Measurements from ENCODE around the gene TRMU. TPM values are rescaled to one million over a fixed set of nuclear protein-coding genes. Genes with fewer than 3 reads are reported as not detected.

TRMU gene
- total RNA-seq, 1 experiment from 2014 or later, result 90.1 TPM

DNA sequence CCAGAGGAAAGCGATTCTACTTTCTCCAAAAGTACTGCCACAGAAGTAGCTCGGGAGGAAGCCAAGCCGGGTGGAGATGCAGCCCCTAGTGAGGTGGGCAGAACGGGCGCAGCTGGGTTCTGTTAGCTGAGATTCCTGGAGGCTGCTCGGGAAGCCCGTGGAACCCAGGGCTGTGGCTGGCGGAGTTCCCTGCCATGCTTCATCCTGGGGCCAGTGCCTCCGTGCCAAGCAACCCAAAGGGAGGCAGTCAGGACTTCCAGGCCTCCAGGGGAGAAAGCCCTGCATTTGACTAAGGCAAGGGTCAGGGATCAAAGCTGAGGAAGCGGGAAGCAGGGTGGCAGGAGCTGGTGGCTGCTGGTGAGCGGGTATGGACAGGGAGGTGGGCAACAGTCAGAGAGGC, 6.7 kb upstream of the TRMU start:
- no peak for DNase-seq (ENCODE audit: low spot score)
- CTCF ChIA-PET, result no interaction called here
- no peaks in the 10 kb centered on the region for H3K9me3 ChIP-seq (ENCODE audit: low read depth, low read length, poor library complexity, severe bottlenecking)
- H3K36me3 ChIP-seq (ENCODE audit: insufficient read depth, low read length, poor library complexity, severe bottlenecking), result peaks cover 96% of the 10 kb centered on the region
- POLR2A ChIA-PET (ENCODE audit: low non-redundant PET), result no interaction called here
- no peak overlapping the region for H3K4me3 ChIP-seq (ENCODE audit: low read depth, low read length, poor library complexity, severe bottlenecking)
- no peaks in the 10 kb centered on the region for H3K4me1 ChIP-seq (ENCODE audit: insufficient read depth, low read length, poor library complexity, severe bottlenecking)
- no TSS peak for BruUV-seq (replicated peaks)
- no peaks in the 10 kb centered on the region for H3K27me3 ChIP-seq (replicated peaks; ENCODE audit: insufficient read depth, low read depth, low read length, poor library complexity)
- intact Hi-C loops (cut with micrococcal nuclease; ENCODE audit: unreplicated experiment), result no loop called here
- no peak for TF ChIP-seq EZH2 (IDR thresholded peaks at IDR 0.05; ENCODE audit: borderline replicate concordance, low read depth, low read length, poor library complexity, severe bottlenecking)
- TF ChIP-seq, protein P1, sequence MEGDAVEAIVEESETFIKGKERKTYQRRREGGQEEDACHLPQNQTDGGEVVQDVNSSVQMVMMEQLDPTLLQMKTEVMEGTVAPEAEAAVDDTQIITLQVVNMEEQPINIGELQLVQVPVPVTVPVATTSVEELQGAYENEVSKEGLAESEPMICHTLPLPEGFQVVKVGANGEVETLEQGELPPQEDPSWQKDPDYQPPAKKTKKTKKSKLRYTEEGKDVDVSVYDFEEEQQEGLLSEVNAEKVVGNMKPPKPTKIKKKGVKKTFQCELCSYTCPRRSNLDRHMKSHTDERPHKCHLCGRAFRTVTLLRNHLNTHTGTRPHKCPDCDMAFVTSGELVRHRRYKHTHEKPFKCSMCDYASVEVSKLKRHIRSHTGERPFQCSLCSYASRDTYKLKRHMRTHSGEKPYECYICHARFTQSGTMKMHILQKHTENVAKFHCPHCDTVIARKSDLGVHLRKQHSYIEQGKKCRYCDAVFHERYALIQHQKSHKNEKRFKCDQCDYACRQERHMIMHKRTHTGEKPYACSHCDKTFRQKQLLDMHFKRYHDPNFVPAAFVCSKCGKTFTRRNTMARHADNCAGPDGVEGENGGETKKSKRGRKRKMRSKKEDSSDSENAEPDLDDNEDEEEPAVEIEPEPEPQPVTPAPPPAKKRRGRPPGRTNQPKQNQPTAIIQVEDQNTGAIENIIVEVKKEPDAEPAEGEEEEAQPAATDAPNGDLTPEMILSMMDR (conservative IDR thresholded peaks at IDR 0.05; ENCODE audit: low read depth, low read length), result no peak
- H3K27ac ChIP-seq (ENCODE audit: low read depth, low read length, poor library complexity, severe bottlenecking), result no peak overlapping the region

DNA sequence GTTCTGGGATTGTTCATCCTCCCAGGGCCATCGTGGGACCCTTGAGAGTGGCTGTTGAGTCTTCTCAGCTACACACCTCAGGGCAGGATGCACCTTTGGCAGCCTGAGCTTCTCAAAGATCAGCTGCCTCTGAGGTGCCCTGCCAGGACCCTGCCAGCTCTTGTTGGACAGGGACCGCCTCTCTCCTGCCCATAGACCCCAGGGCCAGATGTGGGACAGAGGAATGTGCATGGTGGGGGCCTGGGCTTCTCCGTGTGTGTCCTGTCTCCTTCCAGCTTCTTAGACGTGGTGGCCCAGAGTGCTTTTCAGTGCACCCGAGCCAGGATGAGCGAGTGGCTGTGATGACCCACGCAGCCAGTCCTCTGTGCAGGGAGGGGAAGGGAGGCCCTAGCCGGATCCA, 5.9 kb upstream of the TRMU start:
- CTCF ChIA-PET, result no interaction called here
- BruUV-seq (replicated peaks), result no TSS peak
- Histone ChIP-seq H3K4me3 (ENCODE audit: low read depth, low read length, poor library complexity, severe bottlenecking) (no peak overlapping the region), H3K9me3 (ENCODE audit: low read depth, low read length, poor library complexity, severe bottlenecking) (no peaks in the 10 kb centered on the region), H3K27me3 (replicated peaks; ENCODE audit: insufficient read depth, low read depth, low read length, poor library complexity) (no peaks in the 10 kb centered on the region), H3K4me1 (ENCODE audit: insufficient read depth, low read length, poor library complexity, severe bottlenecking) (no peaks in the 10 kb centered on the region), H3K36me3 (ENCODE audit: insufficient read depth, low read length, poor library complexity, severe bottlenecking) (peaks cover 88% of the 10 kb centered on the region), H3K27ac (ENCODE audit: low read depth, low read length, poor library complexity, severe bottlenecking) (no peak overlapping the region)
- DNase-seq (ENCODE audit: low spot score), result no peak
- POLR2A ChIA-PET (ENCODE audit: low non-redundant PET), result no interaction called here
- intact Hi-C loops (cut with micrococcal nuclease; ENCODE audit: unreplicated experiment), result no loop called here
- TF ChIP-seq, protein P1 (conservative IDR thresholded peaks at IDR 0.05; ENCODE audit: low read depth, low read length), result no peak
- no peak for TF ChIP-seq EZH2 (IDR thresholded peaks at IDR 0.05; ENCODE audit: borderline replicate concordance, low read depth, low read length, poor library complexity, severe bottlenecking)

DNA sequence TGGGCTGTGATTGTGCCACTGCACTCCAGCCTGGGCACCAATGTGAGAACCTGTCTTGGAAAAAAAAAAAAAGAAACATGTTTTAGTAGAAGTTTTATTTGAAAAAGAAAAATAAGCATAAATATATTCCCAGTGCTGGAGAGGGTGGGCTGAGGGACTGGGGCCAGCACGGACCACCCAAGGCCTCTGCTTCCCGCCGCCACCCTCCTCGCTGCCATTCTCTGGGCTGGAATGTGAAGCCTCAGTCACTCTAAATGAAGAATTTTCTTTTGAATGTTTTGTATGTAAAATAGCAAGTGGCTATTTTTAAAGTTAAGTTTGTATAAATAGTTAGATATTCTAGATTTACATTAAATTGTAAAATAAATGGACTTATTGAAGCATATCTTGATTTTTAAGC, 5.1 kb upstream of the TRMU start:
- H3K4me3 ChIP-seq (ENCODE audit: low read depth, low read length, poor library complexity, severe bottlenecking), result no peak overlapping the region
- DNase-seq (ENCODE audit: low spot score), result no peak
- no TSS peak for BruUV-seq (replicated peaks)
- no peak overlapping the region for H3K27ac ChIP-seq (ENCODE audit: low read depth, low read length, poor library complexity, severe bottlenecking)
- H3K9me3 ChIP-seq (ENCODE audit: low read depth, low read length, poor library complexity, severe bottlenecking), result no peaks in the 10 kb centered on the region
- intact Hi-C loops (cut with micrococcal nuclease; ENCODE audit: unreplicated experiment), result no loop called here
- H3K4me1 ChIP-seq (ENCODE audit: insufficient read depth, low read length, poor library complexity, severe bottlenecking), result no peaks in the 10 kb centered on the region
- CTCF ChIA-PET, result no interaction called here
- peaks cover 81% of the 10 kb centered on the region for H3K36me3 ChIP-seq (ENCODE audit: insufficient read depth, low read length, poor library complexity, severe bottlenecking)
- no peaks in the 10 kb centered on the region for H3K27me3 ChIP-seq (replicated peaks; ENCODE audit: insufficient read depth, low read depth, low read length, poor library complexity)
- TF ChIP-seq EZH2 (IDR thresholded peaks at IDR 0.05; ENCODE audit: borderline replicate concordance, low read depth, low read length, poor library complexity, severe bottlenecking), result no peak
- POLR2A ChIA-PET (ENCODE audit: low non-redundant PET), result no interaction called here

DNA sequence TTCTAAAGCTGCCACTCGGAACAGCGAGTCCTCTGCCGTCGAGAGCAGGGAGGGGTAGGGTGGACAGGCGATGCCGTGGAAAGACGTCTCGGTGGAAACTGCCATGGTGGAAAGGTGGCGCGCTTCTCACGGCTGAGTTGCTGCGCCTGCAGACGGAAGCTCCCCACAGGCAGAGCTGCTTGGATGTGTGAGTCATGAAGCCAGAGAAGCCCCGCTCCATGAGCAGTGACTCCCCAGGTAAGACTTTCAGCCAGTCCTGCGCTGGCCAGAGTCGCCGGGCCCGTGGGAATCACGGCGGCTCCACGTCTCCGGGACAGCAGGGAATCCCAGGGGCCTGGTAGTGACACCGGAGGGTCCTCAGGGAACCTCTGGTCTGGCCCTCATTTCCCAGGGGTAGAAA, 4.0 kb upstream of the TRMU start:
- no peak for DNase-seq (ENCODE audit: low spot score)
- ChIA-PET POLR2A (ENCODE audit: low non-redundant PET) (no interaction called here), CTCF (no interaction called here)
- TF ChIP-seq EZH2 (IDR thresholded peaks at IDR 0.05; ENCODE audit: borderline replicate concordance, low read depth, low read length, poor library complexity, severe bottlenecking), result no peak
- TF ChIP-seq, protein P1 (conservative IDR thresholded peaks at IDR 0.05; ENCODE audit: low read depth, low read length), result no peak
- intact Hi-C loops (cut with micrococcal nuclease; ENCODE audit: unreplicated experiment), result no loop called here
- no peak overlapping the region for H3K4me3 ChIP-seq (ENCODE audit: low read depth, low read length, poor library complexity, severe bottlenecking)
- H3K4me1 ChIP-seq (ENCODE audit: insufficient read depth, low read length, poor library complexity, severe bottlenecking), result no peaks in the 10 kb centered on the region
- BruUV-seq (replicated peaks), result no TSS peak
- peaks cover 70% of the 10 kb centered on the region for H3K36me3 ChIP-seq (ENCODE audit: insufficient read depth, low read length, poor library complexity, severe bottlenecking)
- H3K27me3 ChIP-seq (replicated peaks; ENCODE audit: insufficient read depth, low read depth, low read length, poor library complexity), result no peaks in the 10 kb centered on the region
- H3K9me3 ChIP-seq (ENCODE audit: low read depth, low read length, poor library complexity, severe bottlenecking), result no peaks in the 10 kb centered on the region
- no peak overlapping the region for H3K27ac ChIP-seq (ENCODE audit: low read depth, low read length, poor library complexity, severe bottlenecking)

Measured in A673 (cell line).